Calu3 (cell line): ENCODE results near the gene FUT6. TPM values are rescaled to one million over a fixed set of nuclear protein-coding genes. Genes with fewer than 3 reads are reported as not detected.

Experiments
- BruUV-seq: library from RNA; stranded (reverse); fragments of 400-500 nt; replicated peaks from 2 replicates; lab custom pipeline; 2021; lab: Mats Ljungman, UMichigan
- CTCF ChIA-PET: fragments of 300-600 bp; sonication (Branson Sonifier 250); formaldehyde crosslinking; loops from one replicate; lab custom pipeline; 2022; ENCODE audit warnings: antibody characterized with exemption; lab: Charles Lee
- DNase-seq: peaks from one replicate; pipeline ENCODE4 v3.0.0; 2022
- H3K27ac Mint-ChIP-seq: one replicate; pipeline ENCODE4 v1.8.0; 2022; ENCODE audit warnings: mixed read lengths; ENCODE audit not compliant: unreplicated experiment
- H3K27me3 Mint-ChIP-seq: one replicate; pipeline ENCODE4 v1.8.0; 2022; ENCODE audit warnings: mixed read lengths; ENCODE audit not compliant: unreplicated experiment
- H3K36me3 Mint-ChIP-seq: one replicate; pipeline ENCODE4 v1.8.0; 2022; ENCODE audit warnings: mild to moderate bottlenecking, moderate library complexity, mixed read lengths; ENCODE audit not compliant: insufficient read depth, unreplicated experiment
- H3K4me1 Mint-ChIP-seq: one replicate; pipeline ENCODE4 v1.8.0; 2022; ENCODE audit warnings: mild to moderate bottlenecking, low read depth, mixed read lengths; ENCODE audit not compliant: unreplicated experiment
- H3K4me3 Mint-ChIP-seq: one replicate; pipeline ENCODE4 v1.8.0; 2022; ENCODE audit warnings: mild to moderate bottlenecking, low read depth, moderate library complexity, mixed read lengths; ENCODE audit not compliant: unreplicated experiment
- H3K9me3 Mint-ChIP-seq: one replicate; pipeline ENCODE4 v1.8.0; 2022; ENCODE audit warnings: low read depth, mixed read lengths; ENCODE audit not compliant: unreplicated experiment
- CTCF ChIP-seq: fragments of 200-600 bp; IDR thresholded peaks from one replicate; pipeline ENCODE4 v1.8.0; 2022; ENCODE audit warnings: antibody characterized with exemption; ENCODE audit not compliant: unreplicated experiment
- intact Hi-C: fragments of 100-400 bp; cut with micrococcal nuclease; formaldehyde crosslinking; loops from one replicate; pipeline ENCODE4 v1.10.0; 2022; ENCODE audit not compliant: unreplicated experiment
- total RNA-seq: library from RNA; stranded (reverse); gene quantifications from 2 replicates; pipeline ENCODE4 v1.2.3, GENCODE V29; 2022

FUT6 gene
- total RNA-seq, 1 experiment from 2014 or later: 1.8 TPM

DNA sequence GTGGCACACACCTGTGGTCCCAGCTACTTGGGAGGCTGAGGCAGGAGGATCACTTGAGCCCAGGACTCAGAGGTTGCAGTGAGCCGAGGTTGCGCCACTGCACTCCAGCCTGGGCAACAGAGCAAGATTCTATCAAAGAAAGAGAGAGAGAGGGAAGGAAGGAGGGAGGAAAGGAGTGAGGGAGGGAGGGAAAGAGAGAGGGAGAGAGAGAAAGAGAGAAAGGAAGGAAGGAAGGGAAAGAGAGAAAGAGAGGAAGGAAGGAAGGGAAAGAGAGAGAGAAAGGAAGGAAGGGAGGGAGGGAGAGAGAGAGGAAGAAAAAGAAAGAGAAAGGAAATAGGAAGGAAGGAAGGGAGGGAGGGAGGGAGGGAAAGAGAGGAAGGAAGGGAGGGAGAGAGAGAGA is 22.3 kb downstream of the FUT6 start:
- Mint-ChIP-seq H3K9me3 (no peaks in the 10 kb centered on the region), H3K4me1 (peaks cover 23% of the 10 kb centered on the region), H3K4me3 (no peak overlapping the region), H3K27ac (no peak overlapping the region), H3K36me3 (peaks cover 9% of the 10 kb centered on the region), H3K27me3 (no peaks in the 10 kb centered on the region)
- CTCF ChIA-PET: no interaction called here
- DNase-seq: no peak
- intact Hi-C loops: no loop called here
- TF ChIP-seq CTCF: no peak
- BruUV-seq: no TSS peak

GRCh38 chr19:5814852-5815246 is 24.7 kb downstream of the FUT6 start:
- Mint-ChIP-seq H3K4me1 (peaks cover 23% of the 10 kb centered on the region), H3K27me3 (no peaks in the 10 kb centered on the region), H3K9me3 (no peaks in the 10 kb centered on the region), H3K36me3 (peaks cover 5% of the 10 kb centered on the region), H3K27ac (no peak overlapping the region), H3K4me3 (no peak overlapping the region)
- CTCF ChIA-PET: interaction anchor here (1.0 kb wide), 1 partner anchor 32 kb away, joined by 3 read pairs; no protein-coding TSS in a partner anchor
- intact Hi-C loops: no loop called here
- BruUV-seq: no TSS peak
- no peak for TF ChIP-seq CTCF
- no peak for DNase-seq

DNA sequence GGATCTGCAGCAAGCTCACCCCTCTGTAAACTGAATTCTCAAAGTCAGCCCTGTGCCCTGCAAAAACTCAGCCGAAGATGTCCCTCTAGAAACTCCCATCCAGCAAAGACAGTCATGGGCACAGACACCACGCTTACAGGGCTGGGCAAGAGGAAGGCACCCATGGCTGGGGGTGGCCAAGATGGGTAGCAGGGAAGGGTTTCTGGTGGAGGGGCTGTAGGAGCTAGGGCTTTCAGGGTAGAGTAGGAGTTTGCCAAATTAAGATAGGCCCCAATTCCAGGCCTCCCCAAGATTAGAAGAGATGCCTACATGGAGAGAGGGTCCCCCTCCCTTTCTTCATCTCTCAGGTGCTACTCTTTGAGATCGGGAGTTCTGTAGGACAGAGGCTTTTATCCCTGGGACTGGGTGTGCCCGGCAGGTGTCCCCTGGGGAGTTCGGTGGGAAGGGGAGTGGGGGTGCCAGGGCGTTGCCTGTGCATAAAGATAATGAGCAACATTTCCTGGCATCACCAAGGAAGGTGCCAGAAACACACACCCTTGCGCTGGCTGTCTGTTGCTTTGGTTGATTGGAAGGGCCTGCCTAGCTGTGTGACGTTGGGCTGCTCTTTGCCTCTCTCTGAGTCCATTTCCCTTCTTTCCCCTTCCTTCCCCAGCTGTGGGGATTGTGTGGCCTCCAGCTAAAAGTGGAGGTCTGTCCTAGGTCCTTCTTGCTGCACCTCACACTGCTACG is 25.2 kb downstream of the FUT6 start:
- CTCF ChIA-PET: interaction anchor here (1.0 kb wide), 1 partner anchor 33 kb away, joined by 3 read pairs; no protein-coding TSS in a partner anchor
- H3K9me3 Mint-ChIP-seq: no peaks in the 10 kb centered on the region
- peaks cover 5% of the 10 kb centered on the region for H3K36me3 Mint-ChIP-seq
- peaks cover 23% of the 10 kb centered on the region for H3K4me1 Mint-ChIP-seq
- no peaks in the 10 kb centered on the region for H3K27me3 Mint-ChIP-seq
- no peak overlapping the region for H3K27ac Mint-ChIP-seq
- intact Hi-C loops: no loop called here
- no peak for DNase-seq
- no peak for TF ChIP-seq CTCF
- no peak overlapping the region for H3K4me3 Mint-ChIP-seq
- no TSS peak for BruUV-seq

DNA sequence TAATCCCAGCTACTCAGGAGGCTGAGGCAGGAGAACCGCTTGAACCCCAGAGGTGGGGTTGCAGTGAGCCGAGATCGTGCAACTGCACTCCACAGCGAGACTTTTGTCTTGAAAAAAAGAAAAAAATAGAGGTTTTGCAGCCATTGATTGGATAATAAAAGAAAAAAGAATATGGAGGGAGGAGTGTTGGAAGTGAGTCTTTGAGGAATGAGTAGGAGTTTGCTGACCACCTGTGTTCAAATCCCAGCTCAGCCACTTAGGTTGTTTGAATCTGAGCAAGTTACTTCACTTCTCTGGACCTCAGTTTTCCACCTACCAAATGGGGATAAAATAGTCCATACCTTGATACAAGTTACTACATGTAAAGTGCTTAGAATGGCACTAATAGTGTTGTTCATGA is 28.4 kb downstream of the FUT6 start:
- CTCF ChIA-PET: no interaction called here
- Mint-ChIP-seq H3K4me3 (no peak overlapping the region), H3K4me1 (no peaks in the 10 kb centered on the region), H3K27me3 (no peaks in the 10 kb centered on the region), H3K9me3 (no peaks in the 10 kb centered on the region), H3K36me3 (no peaks in the 10 kb centered on the region), H3K27ac (no peak overlapping the region)
- no peak for TF ChIP-seq CTCF
- BruUV-seq: no TSS peak
- intact Hi-C loops: no loop called here
- DNase-seq: no peak
